Stimulated activated CD8-positive, alpha-beta memory T cell treated with anti-CD3 and anti-CD28 coated beads, Interleukin-12 subunit alpha, Interleukin-12 subunit beta, amount 100 ng/mL, for 4 hours (primary cell): ENCODE measurements around the gene ATF5.

Source experiments
- DNase-seq: peaks from one replicate; pipeline ENCODE4 v3.0.0-alpha.2; 2020; ENCODE audit warnings: low read depth

The ATF5 gene

DNA sequence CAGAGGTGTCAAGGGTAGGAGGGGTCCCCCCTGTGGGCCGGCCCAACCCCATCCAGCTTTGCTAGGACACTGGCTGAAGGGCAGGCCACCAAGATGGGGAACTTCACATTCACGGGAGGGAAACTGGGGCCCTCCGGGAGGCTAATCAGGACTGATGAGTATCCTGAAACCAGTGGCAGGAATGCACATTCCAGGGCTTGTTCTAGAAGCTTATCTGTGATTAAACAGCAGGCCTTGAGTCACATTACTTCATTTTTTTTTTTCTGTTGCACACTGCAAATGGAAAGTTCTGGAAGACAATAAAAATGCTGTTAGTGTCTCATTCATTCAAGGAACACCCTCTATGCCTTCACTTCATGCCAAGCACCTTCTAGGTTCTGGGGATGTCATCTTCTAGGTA lies 47.5 kb downstream of the ATF5 start:
- DNase-seq, result no peak

DNA sequence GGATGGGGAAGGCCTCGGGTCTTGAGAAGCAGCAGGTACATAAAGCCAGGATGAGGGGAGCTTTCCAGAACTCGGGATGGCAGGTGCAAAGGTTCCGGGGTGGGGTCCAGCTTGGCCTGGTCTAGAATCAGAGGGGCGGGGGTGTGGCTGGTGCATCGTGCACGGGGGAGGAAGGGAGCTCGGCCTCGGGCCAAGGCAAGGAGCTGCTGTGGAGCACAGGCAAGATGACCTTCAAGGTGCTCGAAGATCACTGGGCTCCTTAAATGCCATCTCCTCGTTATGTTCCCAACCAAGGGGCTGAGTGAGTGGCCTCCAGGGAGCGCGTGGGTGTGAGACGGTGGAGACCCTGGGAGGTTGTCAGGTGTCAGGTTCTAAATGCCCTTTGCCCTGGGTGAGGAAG lies 48.1 kb downstream of the ATF5 start:
- DNase-seq, result no peak

DNA sequence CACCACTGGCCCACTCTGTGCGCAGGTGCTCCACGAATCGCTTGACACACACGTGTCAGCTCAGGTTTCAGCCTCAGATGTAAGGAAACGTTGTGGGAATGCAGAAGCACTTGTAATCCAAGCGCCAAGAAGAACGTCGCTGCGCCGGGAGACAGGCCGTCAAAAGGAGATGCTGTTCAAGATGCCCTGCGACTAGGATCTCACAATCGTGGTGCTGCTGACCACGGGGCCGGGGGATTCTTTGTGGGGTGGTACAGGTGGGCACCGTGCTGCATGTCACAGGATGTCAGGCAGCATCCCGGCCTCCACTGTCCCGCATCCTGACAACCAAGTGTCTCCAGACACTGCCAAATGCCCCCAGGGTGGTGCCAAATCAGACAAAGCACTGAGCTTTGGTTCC lies 48.9 kb downstream of the ATF5 start:
- DNase-seq, result no peak

DNA sequence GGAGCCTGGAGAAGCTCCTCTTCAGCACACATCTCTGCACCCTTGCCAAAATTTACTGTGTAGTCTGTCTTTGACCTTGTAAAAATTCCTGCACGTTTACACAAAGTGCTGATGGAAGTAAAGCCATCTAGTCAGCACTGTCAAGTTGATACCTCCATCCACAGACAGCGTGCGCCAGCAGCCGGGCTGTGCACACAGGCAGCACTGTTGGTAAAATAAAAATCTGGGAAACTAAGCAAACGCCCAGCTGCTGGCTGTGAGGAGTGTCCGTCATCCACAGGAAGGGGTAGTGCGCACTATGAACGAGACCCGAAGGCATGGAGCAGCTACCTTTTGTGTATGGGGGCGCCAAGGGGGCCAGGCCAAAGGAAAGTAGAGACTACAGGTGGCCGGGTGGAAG lies 49.3 kb downstream of the ATF5 start:
- no peak for DNase-seq

DNA sequence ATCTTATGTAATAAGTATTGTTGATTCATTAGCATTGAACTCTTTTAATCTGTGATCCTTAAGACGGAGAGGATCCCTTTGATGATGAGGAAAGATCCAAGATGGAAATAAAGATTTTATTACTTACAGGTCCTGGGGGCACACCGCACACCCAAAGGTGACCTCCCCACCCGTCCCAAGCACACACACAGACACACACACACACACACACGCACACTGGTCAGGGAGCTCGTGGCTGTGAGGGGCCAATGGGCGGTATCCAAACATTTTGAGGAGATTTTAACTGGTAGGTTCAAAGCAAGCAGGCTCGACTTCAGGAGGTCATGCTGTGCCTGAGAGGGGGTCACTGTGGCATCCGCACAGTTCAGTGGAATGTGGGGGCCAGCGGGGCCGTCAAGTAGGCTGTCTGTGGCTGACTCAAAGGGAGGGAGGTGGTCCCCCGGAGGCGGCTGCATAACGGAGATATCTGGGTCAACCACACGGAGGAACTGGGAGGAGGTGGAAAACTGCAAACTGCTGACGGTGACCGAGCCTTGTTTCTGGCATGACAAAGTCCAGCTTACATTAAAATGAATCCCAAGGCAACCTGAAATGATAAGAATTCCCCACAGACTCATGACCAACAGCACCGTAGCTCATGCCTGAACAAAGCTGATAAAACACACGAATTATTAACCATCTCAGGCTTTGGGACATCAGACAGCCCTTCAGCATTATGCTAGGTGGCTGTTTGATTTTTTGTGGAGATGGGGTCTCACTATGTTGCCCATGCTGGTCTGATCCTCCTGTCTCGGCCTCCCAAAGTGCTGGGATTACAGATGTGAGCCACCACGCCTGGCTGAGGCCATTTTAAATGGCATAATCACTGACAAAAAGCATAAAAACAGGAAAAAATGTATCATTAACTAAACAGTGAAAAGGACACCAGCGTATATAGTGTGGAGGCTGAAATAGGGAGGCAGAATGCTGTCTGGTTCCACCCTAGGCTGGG lies 52.9 kb downstream of the ATF5 start:
- DNase-seq, result no peak
